Upper lobe of right lung (tissue), 1 donor: ENCODE data around the gene ACAD9. TPM values are rescaled to one million over a fixed set of nuclear protein-coding genes. Genes with fewer than 3 reads are reported as not detected.

ENCODE experiments used
- ATAC-seq: fragments of 200-7000 bp; cut with Tn5 transposase; one replicate; pipeline ENCODE4 v1.9.1; 2020; ENCODE audit warnings: mild to moderate bottlenecking, moderate library complexity
- DNase-seq: peaks from one replicate; pipeline ENCODE4 v3.0.0-alpha.2; 2020
- H3K27ac ChIP-seq: fragments of 200-600 bp; one replicate; pipeline ENCODE4 v1.8.0; 2022
- H3K27me3 ChIP-seq: fragments of 200-600 bp; one replicate; pipeline ENCODE4 v1.8.0; 2022; ENCODE audit warnings: mild to moderate bottlenecking
- H3K36me3 ChIP-seq: fragments of 200-600 bp; one replicate; pipeline ENCODE4 v1.8.0; 2022
- H3K4me1 ChIP-seq: fragments of 200-600 bp; one replicate; pipeline ENCODE4 v1.8.0; 2022
- H3K4me3 ChIP-seq: fragments of 200-600 bp; one replicate; pipeline ENCODE4 v1.8.0; 2022; ENCODE audit warnings: mild to moderate bottlenecking
- H3K9me3 ChIP-seq: fragments of 200-600 bp; one replicate; pipeline ENCODE4 v1.8.0; 2022
- CTCF ChIP-seq: fragments of 200-600 bp; IDR thresholded peaks from one replicate; pipeline ENCODE4 v1.8.0; 2022; ENCODE audit warnings: antibody characterized with exemption
- intact Hi-C: fragments of 100-400 bp; cut with DNase I; formaldehyde crosslinking; loops from one replicate; pipeline ENCODE4 v1.11.0; 2022
- total RNA-seq: library from RNA; stranded (reverse); fragmentation: NEBNext Ultra II Directional; extraction: Animal tissue kit (Norgen Biotek cat#: 25700); gene quantifications from one replicate; pipeline ENCODE4 v1.2.1, GENCODE V29; 2021
- donor health status: DM: no; HTN: yes; CAD: no; lungs with severe emphysema.

ACAD9 gene
- total RNA-seq, 1 donor from 2014 or later: 43.0 TPM

GRCh38 chr3:128902426-128902825 is 23.0 kb downstream of the ACAD9 start:
- Histone ChIP-seq H3K4me3 (no peak overlapping the region), H3K36me3 (peaks cover 100% of the 10 kb centered on the region), H3K9me3 (no peaks in the 10 kb centered on the region), H3K27ac (no peak overlapping the region), H3K27me3 (no peaks in the 10 kb centered on the region), H3K4me1 (no peaks in the 10 kb centered on the region)
- intact Hi-C loops: no loop called here
- DNase-seq (no peak), ATAC-seq (no peak)
- no peak for TF ChIP-seq CTCF

- Histone ChIP-seq H3K36me3 (peaks cover 100% of the 10 kb centered on the region), H3K27ac (no peak overlapping the region), H3K4me1 (no peaks in the 10 kb centered on the region), H3K9me3 (no peaks in the 10 kb centered on the region), H3K4me3 (no peak overlapping the region), H3K27me3 (no peaks in the 10 kb centered on the region)
- intact Hi-C loops: no loop called here
- TF ChIP-seq CTCF: no peak
- DNase-seq (no peak), ATAC-seq (no peak)
Measured at GRCh38 chr3:128903501-128903900, 24.1 kb downstream of the ACAD9 start.

GRCh38 chr3:128906031-128906803 is 26.8 kb downstream of the ACAD9 start:
- H3K4me3 ChIP-seq: no peak overlapping the region
- peaks cover 99% of the 10 kb centered on the region for H3K36me3 ChIP-seq
- TF ChIP-seq CTCF: no peak
- no peaks in the 10 kb centered on the region for H3K9me3 ChIP-seq
- H3K27ac ChIP-seq: no peak overlapping the region
- no peaks in the 10 kb centered on the region for H3K27me3 ChIP-seq
- intact Hi-C loops: no loop called here
- no peaks in the 10 kb centered on the region for H3K4me1 ChIP-seq
- DNase-seq (no peak), ATAC-seq (no peak)

- DNase-seq: no peak
- no peak for ATAC-seq
- intact Hi-C loops: no loop called here
- no peak overlapping the region for H3K27ac ChIP-seq
- H3K27me3 ChIP-seq: no peaks in the 10 kb centered on the region
- H3K4me1 ChIP-seq: no peaks in the 10 kb centered on the region
- peaks cover 99% of the 10 kb centered on the region for H3K36me3 ChIP-seq
- no peak overlapping the region for H3K4me3 ChIP-seq
- no peak for TF ChIP-seq CTCF
- H3K9me3 ChIP-seq: no peaks in the 10 kb centered on the region
Measured at GRCh38 chr3:128906804-128907525, 27.5 kb downstream of the ACAD9 start.

GRCh38 chr3:128907706-128908445 is 28.5 kb downstream of the ACAD9 start:
- no peak for DNase-seq
- intact Hi-C loops: no loop called here
- no peak for TF ChIP-seq CTCF
- Histone ChIP-seq H3K27me3 (no peaks in the 10 kb centered on the region), H3K27ac (no peak overlapping the region), H3K4me3 (no peak overlapping the region), H3K4me1 (no peaks in the 10 kb centered on the region), H3K9me3 (no peaks in the 10 kb centered on the region), H3K36me3 (peaks cover 99% of the 10 kb centered on the region)
- ATAC-seq: no peak
